ENCODE measurements around the gene DUSP18.

DUSP18 gene

GRCh38 chr22:30675436-30675835, 7.8 kb upstream of the DUSP18 start:
- Histone ChIP-seq H3K36me3 (ENCODE audit: low read length) (no peaks in the 10 kb centered on the region), H3K9me2 (replicated peaks; ENCODE audit: insufficient read depth, low read length) (no peaks in the 10 kb centered on the region), H3K27me3 (ENCODE audit: low read length) (no peaks in the 10 kb centered on the region), H3K9me3 (ENCODE audit: insufficient read depth, low read length) (no peaks in the 10 kb centered on the region), H3K4me2 (ENCODE audit: low read depth, low read length, poor library complexity, severe bottlenecking) (no peak overlapping the region), H4K20me1 (ENCODE audit: low read depth, low read length) (no peaks in the 10 kb centered on the region), H3K9ac (ENCODE audit: low read length) (no peak overlapping the region), H3F3A (ENCODE audit: insufficient read depth) (no peaks in the 10 kb centered on the region), H3K79me2 (ENCODE audit: insufficient read depth, low read length) (no peaks in the 10 kb centered on the region), H3K4me3 (ENCODE audit: insufficient read depth, low read length, poor library complexity, severe bottlenecking) (no peak overlapping the region), H2AFZ (ENCODE audit: low read depth, low read length, severe bottlenecking) (no peak overlapping the region), H3K27ac (ENCODE audit: low read depth, low read length) (no peak overlapping the region)
- TF ChIP-seq EZH2phosphoT487 (conservative IDR thresholded peaks at IDR 0.05; ENCODE audit: low read length) (no peak), CTCF (IDR thresholded peaks at IDR 0.05; ENCODE audit: insufficient read depth, low read length, poor library complexity, severe bottlenecking) (no peak)

GRCh38 chr22:30674482-30674881, 6.8 kb upstream of the DUSP18 start:
- H3K9ac ChIP-seq (ENCODE audit: low read length), result no peak overlapping the region
- H4K20me1 ChIP-seq (ENCODE audit: low read depth, low read length), result no peaks in the 10 kb centered on the region
- H3K4me3 ChIP-seq (ENCODE audit: insufficient read depth, low read length, poor library complexity, severe bottlenecking), result no peak overlapping the region
- no peaks in the 10 kb centered on the region for H3K79me2 ChIP-seq (ENCODE audit: insufficient read depth, low read length)
- no peaks in the 10 kb centered on the region for H3F3A ChIP-seq (ENCODE audit: insufficient read depth)
- no peaks in the 10 kb centered on the region for H3K36me3 ChIP-seq (ENCODE audit: low read length)
- no peak overlapping the region for H3K4me2 ChIP-seq (ENCODE audit: low read depth, low read length, poor library complexity, severe bottlenecking)
- H3K27me3 ChIP-seq (ENCODE audit: low read length), result no peaks in the 10 kb centered on the region
- no peaks in the 10 kb centered on the region for H3K9me3 ChIP-seq (ENCODE audit: insufficient read depth, low read length)
- H3K27ac ChIP-seq (ENCODE audit: low read depth, low read length), result no peak overlapping the region
- no peaks in the 10 kb centered on the region for H3K9me2 ChIP-seq (replicated peaks; ENCODE audit: insufficient read depth, low read length)
- no peak for TF ChIP-seq EZH2phosphoT487 (conservative IDR thresholded peaks at IDR 0.05; ENCODE audit: low read length)
- TF ChIP-seq CTCF (IDR thresholded peaks at IDR 0.05; ENCODE audit: insufficient read depth, low read length, poor library complexity, severe bottlenecking), result no peak
- no peak overlapping the region for H2AFZ ChIP-seq (ENCODE audit: low read depth, low read length, severe bottlenecking)

GRCh38 chr22:30673136-30673535, 5.5 kb upstream of the DUSP18 start:
- Histone ChIP-seq H2AFZ (ENCODE audit: low read depth, low read length, severe bottlenecking) (no peak overlapping the region), H3F3A (ENCODE audit: insufficient read depth) (no peaks in the 10 kb centered on the region), H4K20me1 (ENCODE audit: low read depth, low read length) (no peaks in the 10 kb centered on the region), H3K9me2 (replicated peaks; ENCODE audit: insufficient read depth, low read length) (no peaks in the 10 kb centered on the region), H3K4me3 (ENCODE audit: insufficient read depth, low read length, poor library complexity, severe bottlenecking) (no peak overlapping the region), H3K36me3 (ENCODE audit: low read length) (no peaks in the 10 kb centered on the region), H3K9me3 (ENCODE audit: insufficient read depth, low read length) (no peaks in the 10 kb centered on the region), H3K27me3 (ENCODE audit: low read length) (no peaks in the 10 kb centered on the region), H3K9ac (ENCODE audit: low read length) (no peak overlapping the region), H3K79me2 (ENCODE audit: insufficient read depth, low read length) (no peaks in the 10 kb centered on the region), H3K4me2 (ENCODE audit: low read depth, low read length, poor library complexity, severe bottlenecking) (no peak overlapping the region), H3K27ac (ENCODE audit: low read depth, low read length) (no peak overlapping the region)
- no peak for TF ChIP-seq EZH2phosphoT487 (conservative IDR thresholded peaks at IDR 0.05; ENCODE audit: low read length)
- no peak for TF ChIP-seq CTCF (IDR thresholded peaks at IDR 0.05; ENCODE audit: insufficient read depth, low read length, poor library complexity, severe bottlenecking)
